HepG2 (cell line): Measurements from ENCODE around the gene MRPL2. TPM values are rescaled to one million over a fixed set of nuclear protein-coding genes. Genes with fewer than 3 reads are reported as not detected.

ENCODE experiments used
- FOSL2 ChIP-seq: sonication (generic); formaldehyde crosslinking; IDR thresholded peaks from 2 replicates; pipeline ENCODE4 v1.4.0; 2020; ENCODE audit warnings: missing genetic modification reagents
- GTF2F1 ChIP-seq: fragments of 150-350 bp; IDR thresholded peaks from 2 replicates; pipeline ENCODE4 v1.6.1; 2014; ENCODE audit warnings: low read length
- KLF12 ChIP-seq: sonication (generic); formaldehyde crosslinking; IDR thresholded peaks from 2 replicates; pipeline ENCODE4 v1.4.0; 2020; ENCODE audit warnings: missing genetic modification reagents, borderline replicate concordance
- MYNN ChIP-seq: sonication (generic); formaldehyde crosslinking; IDR thresholded peaks from 2 replicates; pipeline ENCODE4 v1.4.0; 2020; ENCODE audit warnings: mild to moderate bottlenecking, low read depth, missing genetic modification reagents
- RXRB ChIP-seq: IDR thresholded peaks from 2 replicates; pipeline ENCODE4 v1.6.1; 2016; ENCODE audit warnings: borderline replicate concordance, missing genetic modification reagents, missing compliant biosample characterization
- ZNF160 ChIP-seq: sonication (generic); formaldehyde crosslinking; IDR thresholded peaks from 2 replicates; pipeline ENCODE4 v1.8.0; 2022; ENCODE audit warnings: mild to moderate bottlenecking, inconsistent platforms, missing genetic modification reagents
- ZNF292 ChIP-seq: sonication (generic); formaldehyde crosslinking; IDR thresholded peaks from 2 replicates; pipeline ENCODE4 v1.8.1; 2022; ENCODE audit warnings: mild to moderate bottlenecking, low read depth, missing genetic modification reagents, borderline replicate concordance
- ZNF333 ChIP-seq: sonication (generic); formaldehyde crosslinking; IDR thresholded peaks from 2 replicates; pipeline ENCODE4 v1.4.0; 2020; ENCODE audit warnings: mild to moderate bottlenecking, missing genetic modification reagents, borderline replicate concordance
- ZSCAN21 ChIP-seq: sonication (generic); formaldehyde crosslinking; IDR thresholded peaks from 2 replicates; pipeline ENCODE4 v1.8.0; 2022; ENCODE audit warnings: mild to moderate bottlenecking, missing genetic modification reagents, moderate library complexity, borderline replicate concordance
- ZSCAN31 ChIP-seq: sonication (generic); formaldehyde crosslinking; IDR thresholded peaks from 2 replicates; pipeline ENCODE4 v1.5.0; 2020; ENCODE audit warnings: low read depth, mild to moderate bottlenecking, missing genetic modification reagents
- polyA plus RNA-seq, 8 experiments: library from polyadenylated mRNA; depleted of rRNA in 3 of 8; stranded (reverse) in 7 of 8; unstranded in 1 of 8; fragments of >200 nt; fragmentation: Illumina TruSeq in 4 of 8; extraction: Trizol in 4 of 8; gene quantifications; 2 replicates each; pipeline versions ENCODE4 v1.2.1 to v1.2.3, GENCODE V29; 2011 to 2016; ENCODE audit warnings: low read depth in 4 of 8, missing spikeins in 1 of 8, mixed read lengths in 1 of 8; ENCODE audit not compliant: insufficient read depth in 1 of 8
- total RNA-seq, 5 experiments: library from RNA; depleted of rRNA; stranded (reverse); fragments of >200 nt; fragmentation: Illumina TruSeq; extraction: Trizol; gene quantifications; 2 replicates each; pipeline ENCODE4 v1.2.3, GENCODE V29; 2016; ENCODE audit warnings: low read depth in 1 of 5
- TF ChIP-seq, protein P1 (sequence below): sonication (generic); formaldehyde crosslinking; IDR thresholded peaks from 2 replicates; pipeline ENCODE4 v1.4.0; 2020; ENCODE audit warnings: missing genetic modification reagents
- TF ChIP-seq, protein P2 (sequence below): sonication (generic); formaldehyde crosslinking; IDR thresholded peaks from 2 replicates; pipeline ENCODE4 v1.5.0; 2020; ENCODE audit warnings: mild to moderate bottlenecking, low read depth, missing genetic modification reagents, borderline replicate concordance
- TF ChIP-seq, protein P3 (sequence below): sonication (generic); formaldehyde crosslinking; IDR thresholded peaks from 2 replicates; pipeline ENCODE4 v1.8.1; 2023; ENCODE audit warnings: mild to moderate bottlenecking, moderate library complexity, missing genetic modification reagents
- TF ChIP-seq, protein P4 (sequence below): sonication (generic); formaldehyde crosslinking; IDR thresholded peaks from 2 replicates; pipeline ENCODE4 v1.4.0; 2020; ENCODE audit warnings: mild to moderate bottlenecking, missing genetic modification reagents

The MRPL2 gene
- total and polyA plus RNA-seq, 2 of the 13 experiments (the other 11 are each of a cell fraction or from before 2014, with no cell fraction given): 56.8 to 65.6 TPM

DNA sequence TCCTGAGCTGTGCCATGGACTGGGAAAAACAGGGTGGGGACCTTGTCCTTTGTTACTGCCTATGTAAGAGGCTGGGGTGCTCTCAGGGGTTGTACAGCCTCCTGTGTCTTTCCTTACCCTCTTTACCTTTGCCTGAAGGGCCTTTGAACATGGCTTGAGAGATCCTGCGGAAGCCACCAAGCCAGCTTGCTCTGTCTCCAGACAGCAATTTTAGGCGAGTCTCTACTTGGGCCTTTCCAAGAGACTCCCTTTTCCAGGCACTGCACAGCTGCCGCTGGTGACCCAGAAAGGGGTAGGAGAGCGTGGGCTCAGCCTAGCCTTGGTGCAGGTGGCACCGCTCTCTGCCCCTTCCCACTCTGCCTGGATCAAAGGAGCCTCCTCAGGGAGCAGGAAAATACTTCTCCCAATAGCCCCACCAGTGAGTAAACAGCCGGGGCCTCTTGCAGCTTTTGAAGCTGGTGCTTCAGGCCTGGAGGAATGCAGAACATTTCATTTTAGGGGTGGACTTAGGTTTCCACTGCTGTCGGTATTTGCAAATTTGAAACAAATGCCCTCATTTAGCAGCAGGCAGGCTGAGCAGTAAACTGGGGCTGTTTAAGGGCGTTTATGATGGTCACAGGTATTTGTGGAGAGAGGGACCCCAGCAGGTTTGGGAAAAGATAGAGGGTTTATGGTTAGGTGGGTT is 30.8 kb upstream of the MRPL2 start (continued):
- TF ChIP-seq, protein P1, sequence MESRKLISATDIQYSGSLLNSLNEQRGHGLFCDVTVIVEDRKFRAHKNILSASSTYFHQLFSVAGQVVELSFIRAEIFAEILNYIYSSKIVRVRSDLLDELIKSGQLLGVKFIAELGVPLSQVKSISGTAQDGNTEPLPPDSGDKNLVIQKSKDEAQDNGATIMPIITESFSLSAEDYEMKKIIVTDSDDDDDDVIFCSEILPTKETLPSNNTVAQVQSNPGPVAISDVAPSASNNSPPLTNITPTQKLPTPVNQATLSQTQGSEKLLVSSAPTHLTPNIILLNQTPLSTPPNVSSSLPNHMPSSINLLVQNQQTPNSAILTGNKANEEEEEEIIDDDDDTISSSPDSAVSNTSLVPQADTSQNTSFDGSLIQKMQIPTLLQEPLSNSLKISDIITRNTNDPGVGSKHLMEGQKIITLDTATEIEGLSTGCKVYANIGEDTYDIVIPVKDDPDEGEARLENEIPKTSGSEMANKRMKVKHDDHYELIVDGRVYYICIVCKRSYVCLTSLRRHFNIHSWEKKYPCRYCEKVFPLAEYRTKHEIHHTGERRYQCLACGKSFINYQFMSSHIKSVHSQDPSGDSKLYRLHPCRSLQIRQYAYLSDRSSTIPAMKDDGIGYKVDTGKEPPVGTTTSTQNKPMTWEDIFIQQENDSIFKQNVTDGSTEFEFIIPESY: peak; percentile 64; the same call in 1 of the 2 replicates
- peak; percentile 89 for TF ChIP-seq ZSCAN31 (CRISPR knock-in tag)
- TF ChIP-seq KLF12 (CRISPR knock-in tag): 0 out of 2 replicates have a peak, but pooled peaks have one; percentile 15
- TF ChIP-seq, protein P2, sequence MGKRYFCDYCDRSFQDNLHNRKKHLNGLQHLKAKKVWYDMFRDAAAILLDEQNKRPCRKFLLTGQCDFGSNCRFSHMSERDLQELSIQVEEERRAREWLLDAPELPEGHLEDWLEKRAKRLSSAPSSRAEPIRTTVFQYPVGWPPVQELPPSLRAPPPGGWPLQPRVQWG (CRISPR knock-in tag): no peak
- no peak for TF ChIP-seq GTF2F1
- peak; percentile 61 for TF ChIP-seq RXRB (CRISPR knock-in tag)
- TF ChIP-seq ZNF333 (CRISPR knock-in tag): no peak
- TF ChIP-seq, protein P3, sequence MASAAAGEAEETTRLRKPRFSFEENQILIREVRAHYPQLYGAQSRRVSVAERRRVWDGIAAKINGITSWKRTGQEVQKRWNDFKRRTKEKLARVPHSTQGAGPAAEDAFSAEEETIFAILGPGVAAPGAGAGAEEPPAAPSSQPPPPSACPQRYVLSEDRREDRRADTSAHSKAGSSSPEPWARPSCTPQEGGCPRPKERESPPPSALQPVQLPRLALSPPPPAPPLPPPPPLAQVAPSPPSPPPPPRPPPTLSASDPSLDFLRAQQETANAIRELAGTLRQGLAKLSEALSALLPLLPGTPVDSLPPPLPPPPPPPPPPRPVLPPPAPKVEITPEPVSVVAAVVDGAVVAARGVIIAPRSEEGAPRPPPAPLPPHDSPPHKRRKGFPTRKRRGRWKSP (CRISPR knock-in tag): no peak; the same call in 1 of the 2 replicates
- TF ChIP-seq ZSCAN21 (CRISPR knock-in tag): no peak
- TF ChIP-seq ZNF292 (CRISPR knock-in tag): no peak; the same call in 1 of the 2 replicates
- no peak; the same call in 1 of the 2 replicates for TF ChIP-seq MYNN (CRISPR knock-in tag)
- TF ChIP-seq ZNF160 (CRISPR knock-in tag): no peak; the same call in 1 of the 2 replicates
- TF ChIP-seq, protein P4, sequence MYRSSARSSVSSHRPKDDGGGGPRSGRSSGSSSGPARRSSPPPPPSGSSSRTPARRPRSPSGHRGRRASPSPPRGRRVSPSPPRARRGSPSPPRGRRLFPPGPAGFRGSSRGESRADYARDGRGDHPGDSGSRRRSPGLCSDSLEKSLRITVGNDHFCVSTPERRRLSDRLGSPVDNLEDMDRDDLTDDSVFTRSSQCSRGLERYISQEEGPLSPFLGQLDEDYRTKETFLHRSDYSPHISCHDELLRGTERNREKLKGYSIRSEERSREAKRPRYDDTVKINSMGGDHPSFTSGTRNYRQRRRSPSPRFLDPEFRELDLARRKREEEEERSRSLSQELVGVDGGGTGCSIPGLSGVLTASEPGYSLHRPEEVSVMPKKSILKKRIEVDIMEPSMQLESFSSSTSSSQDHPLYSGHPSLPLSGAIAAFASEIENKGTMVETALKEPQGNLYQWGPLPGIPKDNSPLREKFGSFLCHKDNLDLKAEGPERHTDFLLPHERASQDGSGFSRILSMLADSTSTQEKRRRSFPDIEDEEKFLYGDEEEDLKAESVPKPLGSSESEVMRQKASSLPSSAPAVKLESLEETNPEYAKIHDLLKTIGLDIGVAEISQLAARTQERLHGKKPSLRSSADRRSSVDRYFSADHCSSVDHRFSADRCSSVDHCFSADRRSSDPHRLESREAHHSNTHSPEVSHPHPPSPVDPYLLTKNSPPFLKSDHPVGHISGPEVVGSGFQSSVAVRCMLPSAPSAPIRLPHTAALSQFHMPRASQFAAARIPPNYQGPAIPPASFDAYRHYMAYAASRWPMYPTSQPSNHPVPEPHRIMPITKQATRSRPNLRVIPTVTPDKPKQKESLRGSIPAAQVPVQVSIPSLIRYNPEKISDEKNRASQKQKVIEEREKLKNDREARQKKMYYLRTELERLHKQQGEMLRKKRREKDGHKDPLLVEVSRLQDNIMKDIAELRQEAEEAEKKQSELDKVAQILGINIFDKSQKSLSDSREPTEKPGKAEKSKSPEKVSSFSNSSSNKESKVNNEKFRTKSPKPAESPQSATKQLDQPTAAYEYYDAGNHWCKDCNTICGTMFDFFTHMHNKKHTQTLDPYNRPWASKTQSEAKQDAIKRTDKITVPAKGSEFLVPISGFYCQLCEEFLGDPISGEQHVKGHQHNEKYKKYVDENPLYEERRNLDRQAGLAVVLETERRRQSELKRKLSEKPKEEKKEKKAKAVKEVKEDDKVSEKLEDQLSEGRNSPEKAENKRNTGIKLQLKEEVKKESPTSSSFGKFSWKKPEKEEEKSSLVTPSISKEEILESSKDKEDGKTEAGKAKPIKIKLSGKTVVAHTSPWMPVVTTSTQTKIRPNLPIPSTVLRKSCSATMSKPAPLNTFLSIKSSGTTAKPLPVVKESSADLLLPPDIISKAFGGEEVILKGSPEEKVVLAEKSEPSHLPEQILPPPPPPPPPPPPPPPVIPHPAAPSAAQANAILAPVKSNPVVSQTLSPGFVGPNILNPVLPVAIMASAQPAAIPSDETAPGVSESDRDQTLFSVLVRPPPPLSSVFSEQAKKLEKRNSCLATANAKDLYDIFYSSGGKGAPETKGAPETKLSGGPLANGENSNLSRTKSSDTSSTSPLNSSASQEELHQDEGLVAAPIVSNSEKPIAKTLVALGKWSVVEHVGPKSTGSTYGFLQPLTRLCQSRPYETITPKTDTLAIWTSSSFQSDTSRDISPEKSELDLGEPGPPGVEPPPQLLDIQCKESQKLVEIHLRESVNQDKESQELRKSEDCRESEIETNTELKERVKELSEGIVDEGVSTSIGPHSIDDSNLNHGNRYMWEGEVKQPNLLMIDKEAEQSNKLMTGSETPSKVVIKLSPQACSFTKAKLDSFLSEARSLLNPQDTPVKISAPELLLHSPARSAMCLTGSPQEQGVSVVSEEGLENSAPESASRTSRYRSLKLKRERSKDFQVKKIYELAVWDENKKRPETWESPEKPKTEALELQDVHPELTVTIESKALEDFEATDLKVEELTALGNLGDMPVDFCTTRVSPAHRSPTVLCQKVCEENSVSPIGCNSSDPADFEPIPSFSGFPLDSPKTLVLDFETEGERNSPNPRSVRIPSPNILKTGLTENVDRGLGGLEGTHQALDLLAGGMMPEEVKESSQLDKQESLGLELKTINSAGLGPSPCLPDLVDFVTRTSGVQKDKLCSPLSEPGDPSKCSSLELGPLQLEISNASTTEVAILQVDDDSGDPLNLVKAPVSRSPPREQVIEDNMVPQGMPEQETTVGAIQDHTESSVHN (CRISPR knock-in tag): no peak
- peak; percentile 55; the same call in 1 of the 2 replicates for TF ChIP-seq FOSL2 (CRISPR knock-in tag)
